Measurements from ENCODE around the gene AFF2.

Gene AFF2

GRCh38 chrX:149036086-149036485 is 535.7 kb downstream of the AFF2 start:
- DNase-seq, result no peak

GRCh38 chrX:149037281-149037870 is 537.0 kb downstream of the AFF2 start:
- DNase-seq, result no peak

- DNase-seq, result no peak
These were observed 538.6 kb downstream of the AFF2 start for GRCh38 chrX:149039057-149039456.

- no peak for DNase-seq
These were observed 540.6 kb downstream of the AFF2 start for GRCh38 chrX:149040873-149041535.

- no peak for DNase-seq
These were observed 543.0 kb downstream of the AFF2 start for GRCh38 chrX:149043401-149043800.

- DNase-seq, result no peak
These were observed 544.1 kb downstream of the AFF2 start for GRCh38 chrX:149044471-149044870.

GRCh38 chrX:149045645-149046210 is 545.3 kb downstream of the AFF2 start:
- DNase-seq, result no peak
